Stomach (tissue), 4 donors: Measurements from ENCODE around the gene PRR22.

Experiments used
- POLR2A ChIP-seq, 4 donors: fragments of 450-650 bp; IDR thresholded peaks; one replicate each; pipeline ENCODE4 v1.6.1; 2016; ENCODE audit warnings: antibody characterized with exemption in 4 of 4, control low read depth in 2 of 4, mild to moderate bottlenecking in 1 of 4, moderate library complexity in 1 of 4
- POLR2AphosphoS5 ChIP-seq, 3 donors: sonication (generic); formaldehyde crosslinking; IDR thresholded peaks; one replicate each; pipeline ENCODE4 v1.6.1; 2016; ENCODE audit warnings: antibody characterized with exemption in 3 of 3
- TF ChIP-seq, protein P1 (sequence below), 7 experiments: fragments of 450-650 bp in 4 of 7; fragments of 200-600 bp in 3 of 7; sonication (generic) in 3 of 7; IDR thresholded peaks; one replicate each; pipeline ENCODE4 v1.5.1; 2016 to 2019; ENCODE audit warnings: antibody characterized with exemption in 7 of 7, control low read depth in 2 of 7, mild to moderate bottlenecking in 1 of 7

DNA sequence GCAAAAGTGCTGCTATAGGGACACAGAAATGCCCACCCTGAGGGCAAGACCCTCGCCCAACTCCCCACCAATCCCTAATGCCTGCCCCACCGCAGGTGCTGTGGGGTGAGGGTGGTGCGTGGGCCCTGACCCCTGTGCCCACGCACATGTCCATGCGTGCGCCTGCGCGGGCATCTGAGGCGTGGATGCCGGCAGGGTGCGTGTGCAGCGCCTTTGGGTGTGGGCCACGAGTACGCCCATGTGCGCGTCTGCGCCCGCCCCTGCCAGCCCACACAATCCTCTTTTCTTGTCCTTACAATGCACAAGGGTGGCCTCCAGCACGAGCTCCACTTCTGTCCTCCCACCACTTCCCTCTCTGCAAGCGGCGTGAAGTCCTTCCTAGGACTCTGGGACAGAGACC lies 40.6 kb upstream of the PRR22 start:
- TF ChIP-seq, protein P1, sequence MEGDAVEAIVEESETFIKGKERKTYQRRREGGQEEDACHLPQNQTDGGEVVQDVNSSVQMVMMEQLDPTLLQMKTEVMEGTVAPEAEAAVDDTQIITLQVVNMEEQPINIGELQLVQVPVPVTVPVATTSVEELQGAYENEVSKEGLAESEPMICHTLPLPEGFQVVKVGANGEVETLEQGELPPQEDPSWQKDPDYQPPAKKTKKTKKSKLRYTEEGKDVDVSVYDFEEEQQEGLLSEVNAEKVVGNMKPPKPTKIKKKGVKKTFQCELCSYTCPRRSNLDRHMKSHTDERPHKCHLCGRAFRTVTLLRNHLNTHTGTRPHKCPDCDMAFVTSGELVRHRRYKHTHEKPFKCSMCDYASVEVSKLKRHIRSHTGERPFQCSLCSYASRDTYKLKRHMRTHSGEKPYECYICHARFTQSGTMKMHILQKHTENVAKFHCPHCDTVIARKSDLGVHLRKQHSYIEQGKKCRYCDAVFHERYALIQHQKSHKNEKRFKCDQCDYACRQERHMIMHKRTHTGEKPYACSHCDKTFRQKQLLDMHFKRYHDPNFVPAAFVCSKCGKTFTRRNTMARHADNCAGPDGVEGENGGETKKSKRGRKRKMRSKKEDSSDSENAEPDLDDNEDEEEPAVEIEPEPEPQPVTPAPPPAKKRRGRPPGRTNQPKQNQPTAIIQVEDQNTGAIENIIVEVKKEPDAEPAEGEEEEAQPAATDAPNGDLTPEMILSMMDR (IDR thresholded peaks at IDR 0.05), result no peak
- TF ChIP-seq POLR2A (IDR thresholded peaks at IDR 0.05), result no peak
- no peak for TF ChIP-seq POLR2AphosphoS5 (IDR thresholded peaks at IDR 0.05)
